ENCODE data around the gene MAML2.

The MAML2 gene

DNA sequence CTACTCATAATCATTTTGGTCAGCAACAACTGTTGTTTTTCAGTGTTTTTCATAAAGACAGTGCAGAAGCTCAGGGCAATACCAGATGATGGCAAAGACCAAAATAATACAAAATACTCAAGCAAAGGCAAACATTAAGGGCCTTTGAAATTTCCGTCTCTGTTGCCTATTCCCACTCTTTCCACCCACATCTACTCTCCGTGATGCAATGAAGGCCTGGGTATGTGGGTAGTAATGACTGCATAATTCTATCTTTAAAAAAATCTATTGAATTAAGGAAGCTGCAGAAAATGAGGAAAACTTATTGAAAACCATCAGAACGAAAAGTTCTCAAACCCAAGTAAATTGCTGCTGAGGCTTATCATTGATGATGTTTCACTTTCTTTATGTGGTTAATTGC, 203.3 kb downstream of the MAML2 start:
- TF ChIP-seq, protein P1, sequence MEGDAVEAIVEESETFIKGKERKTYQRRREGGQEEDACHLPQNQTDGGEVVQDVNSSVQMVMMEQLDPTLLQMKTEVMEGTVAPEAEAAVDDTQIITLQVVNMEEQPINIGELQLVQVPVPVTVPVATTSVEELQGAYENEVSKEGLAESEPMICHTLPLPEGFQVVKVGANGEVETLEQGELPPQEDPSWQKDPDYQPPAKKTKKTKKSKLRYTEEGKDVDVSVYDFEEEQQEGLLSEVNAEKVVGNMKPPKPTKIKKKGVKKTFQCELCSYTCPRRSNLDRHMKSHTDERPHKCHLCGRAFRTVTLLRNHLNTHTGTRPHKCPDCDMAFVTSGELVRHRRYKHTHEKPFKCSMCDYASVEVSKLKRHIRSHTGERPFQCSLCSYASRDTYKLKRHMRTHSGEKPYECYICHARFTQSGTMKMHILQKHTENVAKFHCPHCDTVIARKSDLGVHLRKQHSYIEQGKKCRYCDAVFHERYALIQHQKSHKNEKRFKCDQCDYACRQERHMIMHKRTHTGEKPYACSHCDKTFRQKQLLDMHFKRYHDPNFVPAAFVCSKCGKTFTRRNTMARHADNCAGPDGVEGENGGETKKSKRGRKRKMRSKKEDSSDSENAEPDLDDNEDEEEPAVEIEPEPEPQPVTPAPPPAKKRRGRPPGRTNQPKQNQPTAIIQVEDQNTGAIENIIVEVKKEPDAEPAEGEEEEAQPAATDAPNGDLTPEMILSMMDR (conservative IDR thresholded peaks at IDR 0.05): no peak

DNA sequence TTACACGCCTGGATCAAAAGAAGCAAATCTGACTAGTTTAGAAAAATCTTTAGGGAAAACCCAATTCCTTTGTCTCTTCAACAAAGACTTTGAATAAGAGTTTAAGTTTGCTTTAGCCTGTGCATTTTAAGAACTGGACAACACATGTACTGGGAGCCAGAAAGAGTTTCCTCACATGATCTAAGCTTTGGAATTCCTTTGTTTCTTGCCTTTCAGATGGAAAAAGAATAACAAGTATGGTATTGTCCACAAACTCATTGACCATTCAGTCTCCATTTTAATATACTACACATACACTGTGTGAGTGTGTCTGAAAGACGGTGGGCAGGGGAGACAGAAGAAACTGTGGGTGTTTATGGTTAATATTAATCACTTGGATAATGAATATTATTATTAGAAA, 205.6 kb downstream of the MAML2 start:
- H3K27ac ChIP-seq: no peak overlapping the region
- TF ChIP-seq, protein P1 (conservative IDR thresholded peaks at IDR 0.05): no peak

More for the DNA sequence above, 203.3 kb downstream of the MAML2 start:
- H3K27ac ChIP-seq: no peak overlapping the region

DNA sequence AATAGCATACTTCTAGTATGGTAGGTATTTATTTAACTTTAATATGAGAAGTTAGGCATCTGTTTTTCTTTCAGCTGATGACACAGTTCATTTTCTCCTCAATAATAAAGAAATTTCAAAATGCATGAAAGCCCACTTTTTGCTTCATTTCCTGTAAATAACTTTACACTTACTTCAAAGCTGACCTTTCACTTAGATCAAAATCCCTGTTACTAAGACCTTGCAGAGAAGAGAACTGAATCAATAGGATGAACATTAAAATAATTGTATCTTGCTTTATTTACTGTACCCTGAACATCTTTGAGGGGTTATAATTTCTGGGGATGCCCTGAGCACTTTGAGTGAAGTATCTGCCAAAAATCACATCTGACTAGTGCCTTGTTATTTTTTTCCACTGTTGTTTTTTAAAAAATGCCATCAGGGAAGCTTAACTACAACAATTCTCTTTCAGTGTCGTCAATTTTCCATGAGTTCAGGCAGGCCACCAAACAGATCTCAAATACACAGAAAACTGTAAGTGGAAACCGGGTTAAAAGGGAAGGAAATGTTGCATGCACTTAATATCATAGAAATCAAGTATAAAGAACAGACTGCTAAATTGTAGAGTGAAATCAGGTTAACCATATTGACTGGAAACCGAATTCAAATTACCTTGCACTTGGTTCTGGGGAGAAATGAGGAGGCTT, 206.2 kb downstream of the MAML2 start:
- no peak overlapping the region for H3K27ac ChIP-seq

DNA sequence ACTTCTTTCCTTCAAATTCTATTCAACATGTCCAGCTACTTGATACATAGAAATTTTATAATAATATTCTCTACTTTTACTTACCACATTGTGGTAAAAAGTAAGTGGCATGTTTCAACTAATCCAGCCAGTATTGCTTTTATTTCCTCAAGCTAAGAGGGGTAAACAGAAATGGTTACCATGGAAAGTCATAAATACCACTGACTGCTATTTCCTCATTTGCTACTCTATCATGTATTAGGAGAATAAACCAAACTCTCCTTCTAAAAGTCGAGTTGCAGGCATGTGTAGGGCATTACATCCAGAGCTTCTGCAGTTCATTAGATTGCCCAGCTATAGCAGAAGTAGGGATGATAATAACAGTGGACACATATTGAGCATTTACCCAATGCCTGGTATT, 208.4 kb downstream of the MAML2 start:
- TF ChIP-seq, protein P1 (conservative IDR thresholded peaks at IDR 0.05): no peak
- no peak overlapping the region for H3K27ac ChIP-seq

More for the DNA sequence above, 206.2 kb downstream of the MAML2 start:
- TF ChIP-seq, protein P1 (conservative IDR thresholded peaks at IDR 0.05): no peak

DNA sequence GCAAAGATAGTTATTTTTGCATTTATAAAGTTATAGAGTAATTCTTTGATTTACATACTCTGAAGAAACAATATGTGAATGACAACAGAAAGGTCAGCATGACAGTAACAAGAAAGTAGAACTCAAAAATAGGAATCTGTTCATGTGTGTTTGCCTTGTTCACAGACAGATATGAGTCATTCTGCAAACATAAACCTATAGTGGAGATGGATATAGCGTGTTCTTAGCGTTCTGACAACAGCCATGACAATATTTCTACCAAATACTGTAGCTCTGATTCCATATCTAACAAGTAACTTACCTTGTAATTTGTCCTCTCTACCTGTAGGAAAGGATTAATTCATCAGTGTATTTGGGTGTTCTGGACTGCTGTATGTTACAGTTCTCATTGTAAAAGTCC, 210.6 kb downstream of the MAML2 start:
- H3K27ac ChIP-seq: no peak overlapping the region
- TF ChIP-seq, protein P1 (conservative IDR thresholded peaks at IDR 0.05): no peak

DNA sequence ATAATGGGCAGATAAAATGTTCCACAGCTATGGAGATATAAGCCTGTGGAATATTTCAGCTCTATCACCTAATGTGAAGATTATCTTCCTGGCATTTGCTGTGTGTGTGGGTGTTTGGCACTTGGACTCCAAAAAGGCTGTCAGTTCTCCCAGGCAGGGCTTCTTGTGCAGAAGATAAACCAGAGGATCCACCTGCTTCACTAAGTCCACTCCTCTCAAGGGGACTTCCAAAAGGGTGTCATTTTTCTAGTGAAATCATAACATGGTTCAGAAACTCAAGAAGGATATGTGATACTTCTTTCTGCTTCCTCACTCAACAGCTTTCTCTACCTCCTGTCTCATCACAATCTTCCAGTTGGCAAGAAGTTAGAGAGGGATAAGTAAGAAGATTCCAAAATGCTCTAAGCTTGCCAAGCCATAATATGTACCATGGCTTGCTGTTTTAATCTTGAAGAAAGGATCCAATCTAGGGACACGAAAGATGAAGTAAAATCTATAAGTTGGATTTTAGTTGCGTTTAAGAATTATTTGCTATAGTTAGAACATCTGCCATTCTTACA, 212.9 kb downstream of the MAML2 start:
- no peak overlapping the region for H3K27ac ChIP-seq
- TF ChIP-seq, protein P1 (conservative IDR thresholded peaks at IDR 0.05): no peak

DNA sequence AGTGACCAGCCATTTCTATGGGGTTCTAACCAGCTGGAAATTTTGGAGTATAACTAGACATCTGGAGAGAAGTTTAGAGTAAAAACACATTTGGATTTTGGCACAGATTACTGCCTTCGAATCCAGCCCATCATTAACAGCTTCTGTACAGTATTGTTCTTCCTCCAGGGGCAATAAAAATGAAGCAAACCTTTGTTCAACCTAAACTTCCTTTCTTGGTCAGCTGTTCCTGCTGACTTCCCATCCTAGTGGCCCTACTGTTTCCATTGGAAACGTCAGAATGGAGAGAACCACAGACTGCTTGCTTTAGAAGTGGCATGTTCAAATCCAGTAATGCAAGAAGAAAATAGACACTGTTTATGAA, 215.4 kb downstream of the MAML2 start:
- TF ChIP-seq, protein P1 (conservative IDR thresholded peaks at IDR 0.05): no peak
- H3K27ac ChIP-seq: no peak overlapping the region
